KMS-11 (cell line): Measurements from ENCODE around the gene LRAT.

Experiments
- H2AFZ ChIP-seq: fragments of 200-600 bp; sonication (generic); 2 replicates; pipeline ENCODE4 v1.6.1; 2016; ENCODE audit warnings: antibody characterized with exemption, mixed run types, low read depth
- H3K27ac ChIP-seq: fragments of 200-600 bp; sonication (generic); 2 replicates; pipeline ENCODE4 v1.6.1; 2016; ENCODE audit warnings: mild to moderate bottlenecking, mixed run types
- H3K27me3 ChIP-seq: fragments of 200-600 bp; sonication (generic); 2 replicates; pipeline ENCODE4 v1.6.1; 2017; ENCODE audit warnings: mild to moderate bottlenecking, low read depth, mixed run types, moderate library complexity; ENCODE audit not compliant: insufficient read depth
- H3K36me3 ChIP-seq: fragments of 200-600 bp; sonication (generic); 2 replicates; pipeline ENCODE4 v1.6.1; 2017; ENCODE audit warnings: mild to moderate bottlenecking, mixed run types; ENCODE audit not compliant: insufficient read depth
- H3K4me1 ChIP-seq: fragments of 200-600 bp; sonication (generic); 2 replicates; pipeline ENCODE4 v1.6.1; 2016; ENCODE audit warnings: mild to moderate bottlenecking, low read depth, mixed run types; ENCODE audit not compliant: poor library complexity, severe bottlenecking
- H3K4me2 ChIP-seq: fragments of 200-600 bp; sonication (generic); 2 replicates; pipeline ENCODE4 v1.7.0; 2016; ENCODE audit warnings: mild to moderate bottlenecking, mixed run types
- H3K4me3 ChIP-seq: fragments of 200-600 bp; sonication (generic); IDR thresholded peaks from 2 replicates; pipeline ENCODE4 v1.6.1; 2017; ENCODE audit warnings: low read depth, low read length, mixed read lengths; ENCODE audit not compliant: insufficient read depth
- H3K79me2 ChIP-seq: fragments of 200-600 bp; sonication (generic); 2 replicates; pipeline ENCODE4 v1.6.1; 2016; ENCODE audit warnings: low read depth, mixed run types; ENCODE audit not compliant: insufficient read depth
- H3K9ac ChIP-seq: fragments of 200-600 bp; sonication (generic); 2 replicates; pipeline ENCODE4 v1.6.1; 2016; ENCODE audit warnings: mild to moderate bottlenecking, mixed run types
- H4K20me1 ChIP-seq: fragments of 200-600 bp; sonication (generic); 2 replicates; pipeline ENCODE4 v1.6.1; 2016; ENCODE audit warnings: mild to moderate bottlenecking, mixed run types; ENCODE audit not compliant: insufficient read depth
- TF ChIP-seq, protein P1 (sequence below): fragments of 200-600 bp; sonication (generic); conservative IDR thresholded peaks from 2 replicates; pipeline ENCODE4 v1.6.1; 2017; ENCODE audit warnings: low read depth, mild to moderate bottlenecking, antibody characterized with exemption, low read length, moderate library complexity, mixed read lengths

Gene LRAT

DNA sequence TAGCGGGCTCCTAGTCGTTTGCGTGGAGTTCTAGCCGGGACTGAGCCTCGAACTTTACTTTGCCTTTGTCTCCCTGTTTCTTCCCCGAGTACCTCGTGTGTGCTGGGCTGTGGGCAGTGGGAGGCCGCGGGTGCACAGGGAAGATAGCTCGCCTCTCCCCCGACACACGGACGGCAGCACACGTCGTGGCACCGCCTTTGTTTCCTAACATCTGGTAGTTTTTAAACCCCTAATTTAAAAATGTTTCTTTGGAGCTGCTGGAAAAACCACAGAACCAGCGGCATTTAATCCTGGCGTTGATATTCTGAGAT lies 38.1 kb downstream of the LRAT start:
- H3K79me2 ChIP-seq: no peaks in the 10 kb centered on the region
- no peaks in the 10 kb centered on the region for H3K27me3 ChIP-seq
- no peaks in the 10 kb centered on the region for H3K4me1 ChIP-seq
- H3K9ac ChIP-seq: no peak overlapping the region
- no peak overlapping the region for H3K4me2 ChIP-seq
- H4K20me1 ChIP-seq: no peaks in the 10 kb centered on the region
- no peak overlapping the region for H3K4me3 ChIP-seq
- no peaks in the 10 kb centered on the region for H3K36me3 ChIP-seq
- no peak overlapping the region for H2AFZ ChIP-seq
- no peak overlapping the region for H3K27ac ChIP-seq
- TF ChIP-seq, protein P1, sequence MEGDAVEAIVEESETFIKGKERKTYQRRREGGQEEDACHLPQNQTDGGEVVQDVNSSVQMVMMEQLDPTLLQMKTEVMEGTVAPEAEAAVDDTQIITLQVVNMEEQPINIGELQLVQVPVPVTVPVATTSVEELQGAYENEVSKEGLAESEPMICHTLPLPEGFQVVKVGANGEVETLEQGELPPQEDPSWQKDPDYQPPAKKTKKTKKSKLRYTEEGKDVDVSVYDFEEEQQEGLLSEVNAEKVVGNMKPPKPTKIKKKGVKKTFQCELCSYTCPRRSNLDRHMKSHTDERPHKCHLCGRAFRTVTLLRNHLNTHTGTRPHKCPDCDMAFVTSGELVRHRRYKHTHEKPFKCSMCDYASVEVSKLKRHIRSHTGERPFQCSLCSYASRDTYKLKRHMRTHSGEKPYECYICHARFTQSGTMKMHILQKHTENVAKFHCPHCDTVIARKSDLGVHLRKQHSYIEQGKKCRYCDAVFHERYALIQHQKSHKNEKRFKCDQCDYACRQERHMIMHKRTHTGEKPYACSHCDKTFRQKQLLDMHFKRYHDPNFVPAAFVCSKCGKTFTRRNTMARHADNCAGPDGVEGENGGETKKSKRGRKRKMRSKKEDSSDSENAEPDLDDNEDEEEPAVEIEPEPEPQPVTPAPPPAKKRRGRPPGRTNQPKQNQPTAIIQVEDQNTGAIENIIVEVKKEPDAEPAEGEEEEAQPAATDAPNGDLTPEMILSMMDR: no peak
